T-helper 2 cell treated with Interferon-gamma antibody and Interleukin-4, amounts not matched to agents 5 μg/mL and 100 μg/mL, for 36 hours (primary cell): ENCODE measurements around the gene IGSF22.

Source experiments
- DNase-seq: peaks from one replicate; pipeline ENCODE4 v3.0.0; 2021; ENCODE audit warnings: low spot score
- H3K27ac Mint-ChIP-seq: one replicate; pipeline ENCODE4 v1.8.0; 2021; ENCODE audit warnings: mild to moderate bottlenecking, mixed read lengths
- H3K27me3 Mint-ChIP-seq: one replicate; pipeline ENCODE4 v1.8.0; 2021; ENCODE audit warnings: low read depth, mixed read lengths
- H3K36me3 Mint-ChIP-seq: one replicate; pipeline ENCODE4 v1.8.0; 2021; ENCODE audit warnings: low read depth, mixed read lengths
- H3K4me1 Mint-ChIP-seq: one replicate; pipeline ENCODE4 v1.8.0; 2021; ENCODE audit warnings: low read depth, mixed read lengths
- H3K4me3 Mint-ChIP-seq: one replicate; pipeline ENCODE4 v1.8.0; 2022; ENCODE audit warnings: mild to moderate bottlenecking, moderate library complexity, mixed read lengths
- H3K9me3 Mint-ChIP-seq: one replicate; pipeline ENCODE4 v1.8.0; 2021; ENCODE audit warnings: mixed read lengths

IGSF22 gene

DNA sequence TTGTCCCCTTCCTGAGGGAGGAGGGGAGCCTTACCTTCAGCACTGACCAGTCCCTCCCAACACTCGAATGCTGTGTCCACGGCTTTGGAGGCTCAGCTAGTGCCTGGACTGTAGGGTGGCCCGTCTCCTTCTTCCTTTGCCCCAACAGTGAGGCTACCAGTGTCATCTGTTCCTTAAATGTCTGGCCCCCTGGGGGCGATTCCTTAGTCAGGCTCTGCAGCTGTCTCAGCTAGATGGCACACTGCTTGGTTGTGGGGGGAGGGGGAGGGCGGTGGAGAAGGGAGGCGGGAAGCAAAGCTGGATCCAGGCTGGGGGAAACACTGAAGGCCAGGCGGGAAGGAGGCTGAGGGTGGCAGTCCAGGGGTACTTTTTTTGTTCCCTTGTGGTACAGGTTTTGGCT is at the start of gene IGSF22:
Gene IGSF22 (minus strand): TSS at position 149 of the 400 bp plus-strand sequence. CDS start 1,952 bp downstream, outside the sequence.
- no peak within 1 kb of the TSS for H3K27ac Mint-ChIP-seq
- DNase-seq: no peak
- no peaks in the 10 kb centered on the region for H3K9me3 Mint-ChIP-seq
- no peak within 1 kb of the TSS for H3K4me3 Mint-ChIP-seq
- peaks cover 10% of the 10 kb centered on the region for H3K27me3 Mint-ChIP-seq
- no peaks in the 10 kb centered on the region for H3K36me3 Mint-ChIP-seq
- H3K4me1 Mint-ChIP-seq: peaks cover 6% of the 10 kb centered on the region

DNA sequence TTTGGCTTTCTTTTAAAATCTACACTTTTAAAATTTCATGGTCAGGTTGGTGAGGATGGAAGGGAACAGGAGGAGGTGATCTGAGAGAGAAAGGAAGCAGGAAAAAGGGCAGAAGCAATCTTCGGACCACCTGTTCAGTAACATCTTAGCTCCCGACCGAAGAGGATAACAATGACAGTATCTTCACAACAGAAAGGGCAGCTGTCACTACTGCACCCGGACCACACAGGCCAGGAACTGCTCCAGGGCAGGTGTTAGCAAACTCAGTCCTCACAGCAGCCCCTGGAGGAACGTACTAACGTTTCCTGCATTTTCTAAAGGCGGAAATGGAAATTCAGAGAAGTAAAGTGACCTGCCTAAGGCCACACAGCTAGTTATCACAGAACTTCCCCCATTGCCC is 48.8 kb upstream of the IGSF22 start:
- Mint-ChIP-seq H3K4me1 (peaks cover 22% of the 10 kb centered on the region), H3K27me3 (no peaks in the 10 kb centered on the region), H3K27ac (no peak overlapping the region), H3K36me3 (peaks cover 8% of the 10 kb centered on the region), H3K9me3 (peaks cover 11% of the 10 kb centered on the region), H3K4me3 (no peak overlapping the region)
- DNase-seq: no peak

DNA sequence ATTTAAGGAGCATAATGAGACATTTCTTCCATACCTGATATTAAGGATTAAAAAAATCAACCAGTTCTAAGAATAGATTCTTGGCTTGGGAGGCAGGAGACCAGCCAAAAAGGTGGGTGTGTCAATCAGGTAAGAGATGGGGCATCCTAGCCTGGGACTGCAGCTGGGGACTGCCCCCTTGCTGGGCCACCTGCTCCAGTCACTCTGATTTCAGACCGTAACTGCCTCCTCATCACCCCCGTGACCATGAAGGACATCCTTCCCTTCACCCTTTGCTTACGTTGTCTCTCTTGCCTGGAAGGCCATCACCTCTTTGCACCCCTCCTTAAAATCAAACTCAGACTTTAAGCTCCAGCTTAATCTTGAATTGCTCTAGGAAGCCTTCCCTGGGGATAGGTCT is 47.7 kb upstream of the IGSF22 start:
- Mint-ChIP-seq H3K4me3 (no peak overlapping the region), H3K9me3 (peaks cover 8% of the 10 kb centered on the region), H3K27me3 (no peaks in the 10 kb centered on the region), H3K36me3 (peaks cover 5% of the 10 kb centered on the region), H3K4me1 (peaks cover 25% of the 10 kb centered on the region), H3K27ac (no peak overlapping the region)
- no peak for DNase-seq

DNA sequence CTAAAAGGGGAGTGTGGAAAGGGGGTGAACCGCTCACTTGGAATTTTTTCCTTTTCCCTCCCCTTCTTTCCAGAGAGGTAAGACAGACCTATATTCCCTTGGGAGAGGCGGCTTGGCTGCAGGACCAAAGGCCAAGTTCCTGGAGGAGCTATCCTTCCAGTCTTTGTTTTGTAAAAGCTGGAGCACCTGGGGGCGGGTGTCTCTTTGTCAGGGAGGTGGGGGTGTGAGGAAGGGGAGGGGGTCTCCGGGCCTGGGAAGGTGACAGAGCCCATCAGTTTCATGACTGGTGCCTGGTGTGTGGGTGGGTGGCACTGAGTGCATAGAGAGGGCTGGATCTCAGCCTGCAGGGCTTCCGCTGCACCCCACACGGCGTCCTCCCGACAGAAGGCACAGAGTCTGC is 47.1 kb upstream of the IGSF22 start:
- no peak overlapping the region for H3K27ac Mint-ChIP-seq
- no peak for DNase-seq
- peaks cover 2% of the 10 kb centered on the region for H3K36me3 Mint-ChIP-seq
- H3K4me1 Mint-ChIP-seq: peaks cover 23% of the 10 kb centered on the region
- peaks cover 3% of the 10 kb centered on the region for H3K9me3 Mint-ChIP-seq
- no peaks in the 10 kb centered on the region for H3K27me3 Mint-ChIP-seq
- no peak overlapping the region for H3K4me3 Mint-ChIP-seq

DNA sequence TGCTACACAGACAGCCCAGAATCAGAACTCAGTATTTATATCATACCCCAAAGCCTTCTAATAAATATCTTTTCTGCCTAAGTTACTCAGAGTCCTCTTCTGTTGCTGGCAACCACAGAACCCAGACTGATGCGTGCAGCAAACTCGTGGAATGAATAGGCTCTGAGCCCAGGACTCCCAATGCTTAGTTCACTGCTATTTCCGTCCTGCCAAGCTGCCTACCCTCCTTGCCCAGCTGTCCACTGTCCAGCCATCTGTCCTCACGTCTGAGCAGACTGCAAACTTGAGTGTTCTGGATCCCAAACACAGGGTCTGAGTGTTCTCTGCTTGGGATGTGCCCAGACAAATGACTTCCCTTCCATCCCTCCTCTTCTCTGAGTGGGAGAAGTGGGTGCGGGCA is 46.2 kb upstream of the IGSF22 start:
- Mint-ChIP-seq H3K27me3 (no peaks in the 10 kb centered on the region), H3K36me3 (no peaks in the 10 kb centered on the region), H3K27ac (no peak overlapping the region), H3K4me1 (peaks cover 20% of the 10 kb centered on the region), H3K4me3 (no peak overlapping the region), H3K9me3 (no peaks in the 10 kb centered on the region)
- no peak for DNase-seq

DNA sequence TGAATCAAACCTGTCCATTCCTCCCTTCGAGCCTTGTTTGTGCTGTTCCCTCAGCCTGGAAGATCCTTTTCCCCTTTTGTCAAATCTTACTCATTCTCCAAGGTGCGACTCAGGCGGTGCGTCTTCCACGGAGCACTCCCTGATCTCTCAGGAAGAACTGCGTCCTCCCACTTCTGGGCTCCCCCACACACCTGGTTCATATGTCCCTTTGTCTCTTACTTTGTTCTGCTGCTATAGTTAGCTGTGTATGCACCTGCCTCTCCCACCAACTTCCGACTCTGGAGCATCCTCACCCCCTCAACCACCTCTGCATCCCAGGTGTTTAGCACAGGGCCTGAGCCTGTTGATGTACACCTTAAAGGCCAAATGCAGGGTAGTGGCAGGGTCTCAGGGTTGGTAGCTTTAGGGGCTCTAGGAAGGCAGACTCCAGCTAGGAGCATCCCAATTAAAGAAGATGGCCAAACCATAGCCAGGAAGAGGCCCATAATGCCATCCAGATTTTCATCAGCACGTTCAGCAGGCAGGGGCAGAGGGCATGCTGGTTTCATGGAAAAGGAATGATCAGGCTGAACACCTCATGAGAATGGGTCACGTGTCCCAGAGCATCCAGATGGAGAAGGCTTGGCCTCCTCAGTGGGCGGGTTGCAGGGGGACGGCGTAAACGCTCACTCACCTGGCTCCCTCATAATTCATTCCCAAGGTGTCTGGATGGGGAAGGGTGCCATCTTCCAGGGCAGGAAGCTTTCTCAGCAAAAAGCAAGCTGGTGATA is 45.5 kb upstream of the IGSF22 start:
- H3K27ac Mint-ChIP-seq: no peak overlapping the region
- H3K9me3 Mint-ChIP-seq: no peaks in the 10 kb centered on the region
- H3K36me3 Mint-ChIP-seq: no peaks in the 10 kb centered on the region
- no peak for DNase-seq
- H3K4me1 Mint-ChIP-seq: peaks cover 20% of the 10 kb centered on the region
- no peak overlapping the region for H3K4me3 Mint-ChIP-seq
- no peaks in the 10 kb centered on the region for H3K27me3 Mint-ChIP-seq

DNA sequence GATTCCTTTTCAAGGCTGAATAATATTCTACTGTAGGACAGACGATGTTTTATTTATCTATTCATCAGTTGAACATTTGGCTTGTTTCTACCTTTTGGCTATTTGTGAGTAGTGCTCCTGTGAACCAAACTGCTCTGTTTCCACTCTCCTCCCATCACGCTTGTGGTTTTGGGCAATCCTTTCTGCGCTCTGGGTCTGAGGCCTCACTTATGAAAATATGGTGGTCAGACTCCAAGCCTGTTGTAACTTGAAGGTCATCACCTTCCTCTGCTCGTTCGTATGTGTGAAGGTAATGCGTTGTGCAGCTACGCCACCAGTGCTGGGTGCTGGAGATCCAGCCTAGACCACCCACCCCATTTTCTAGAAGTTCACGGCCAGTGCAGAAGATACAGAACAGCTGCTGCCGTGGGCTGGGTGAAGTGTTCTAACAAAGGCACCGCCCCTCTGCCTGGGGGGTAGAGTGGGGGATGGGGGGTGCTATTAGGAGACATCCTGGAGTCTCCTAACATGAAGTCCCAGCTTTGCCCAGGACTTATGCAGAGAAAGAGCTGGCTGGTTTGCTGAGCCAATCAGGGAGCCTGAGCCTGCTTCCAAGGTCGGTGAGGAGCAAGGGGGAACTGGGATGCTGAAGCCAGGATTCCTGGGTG is 44.6 kb upstream of the IGSF22 start:
- no peak overlapping the region for H3K4me3 Mint-ChIP-seq
- no peak for DNase-seq

DNA sequence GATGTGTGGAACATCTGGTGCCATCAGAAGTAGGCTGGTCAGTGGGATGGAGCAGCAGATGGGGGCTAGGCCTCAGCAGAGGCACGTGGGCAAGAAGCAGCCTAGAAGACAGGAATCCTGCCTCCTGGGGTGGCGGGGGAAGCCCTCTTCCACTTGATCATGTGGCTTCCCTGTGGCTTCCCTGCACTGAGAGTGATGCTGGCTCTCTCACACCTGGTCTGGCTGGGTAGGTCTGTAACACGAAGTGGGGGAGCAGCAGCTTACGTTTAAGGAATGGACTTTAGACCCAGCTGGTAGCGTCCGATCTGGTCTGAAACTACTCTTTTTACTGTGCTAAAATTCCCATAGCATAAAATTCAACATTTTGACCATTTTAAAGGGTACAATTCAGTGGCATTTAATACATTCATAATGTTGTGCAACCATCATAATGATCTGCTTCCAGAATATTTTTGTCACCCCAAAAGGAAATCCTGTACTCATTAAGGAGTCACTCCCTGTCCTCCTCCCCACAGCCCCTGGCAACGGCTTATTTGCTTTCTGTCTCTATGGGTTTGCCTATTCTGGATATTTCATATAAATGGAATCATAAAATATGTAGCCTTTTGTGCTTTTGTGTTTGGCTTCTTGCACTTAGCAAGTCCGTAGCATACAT is 43.9 kb upstream of the IGSF22 start:
- no peak overlapping the region for H3K27ac Mint-ChIP-seq
- no peaks in the 10 kb centered on the region for H3K9me3 Mint-ChIP-seq
- H3K27me3 Mint-ChIP-seq: no peaks in the 10 kb centered on the region
- H3K4me3 Mint-ChIP-seq: no peak overlapping the region
- H3K4me1 Mint-ChIP-seq: peaks cover 18% of the 10 kb centered on the region
- H3K36me3 Mint-ChIP-seq: no peaks in the 10 kb centered on the region
- DNase-seq: no peak

More for the DNA sequence above, 44.6 kb upstream of the IGSF22 start:
- no peak overlapping the region for H3K27ac Mint-ChIP-seq
- H3K4me1 Mint-ChIP-seq: peaks cover 18% of the 10 kb centered on the region
- no peaks in the 10 kb centered on the region for H3K27me3 Mint-ChIP-seq
- no peaks in the 10 kb centered on the region for H3K36me3 Mint-ChIP-seq
- no peaks in the 10 kb centered on the region for H3K9me3 Mint-ChIP-seq

DNA sequence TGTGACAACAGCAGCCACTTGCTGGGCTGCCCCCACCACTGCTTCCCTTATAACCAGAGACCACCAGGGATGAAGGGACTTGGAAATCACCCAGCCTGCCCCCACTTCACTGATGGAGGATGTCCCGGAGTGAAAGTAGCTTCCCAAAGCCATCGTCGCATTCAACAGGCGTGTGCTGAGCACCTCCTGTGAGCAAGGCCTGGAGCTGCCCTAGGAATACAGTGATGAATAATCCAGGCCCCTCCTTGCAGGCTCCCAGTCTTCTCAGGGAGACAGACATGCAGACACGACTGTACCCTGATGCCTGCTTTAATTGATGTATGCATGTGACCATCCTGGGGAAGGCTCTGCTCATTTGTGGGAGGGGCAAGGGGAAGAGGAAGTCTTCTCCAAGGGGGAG is 43.0 kb upstream of the IGSF22 start:
- DNase-seq: no peak
- no peak overlapping the region for H3K27ac Mint-ChIP-seq
- H3K9me3 Mint-ChIP-seq: no peaks in the 10 kb centered on the region
- no peak overlapping the region for H3K4me3 Mint-ChIP-seq
- peaks cover 23% of the 10 kb centered on the region for H3K4me1 Mint-ChIP-seq
- H3K36me3 Mint-ChIP-seq: no peaks in the 10 kb centered on the region
- no peaks in the 10 kb centered on the region for H3K27me3 Mint-ChIP-seq

DNA sequence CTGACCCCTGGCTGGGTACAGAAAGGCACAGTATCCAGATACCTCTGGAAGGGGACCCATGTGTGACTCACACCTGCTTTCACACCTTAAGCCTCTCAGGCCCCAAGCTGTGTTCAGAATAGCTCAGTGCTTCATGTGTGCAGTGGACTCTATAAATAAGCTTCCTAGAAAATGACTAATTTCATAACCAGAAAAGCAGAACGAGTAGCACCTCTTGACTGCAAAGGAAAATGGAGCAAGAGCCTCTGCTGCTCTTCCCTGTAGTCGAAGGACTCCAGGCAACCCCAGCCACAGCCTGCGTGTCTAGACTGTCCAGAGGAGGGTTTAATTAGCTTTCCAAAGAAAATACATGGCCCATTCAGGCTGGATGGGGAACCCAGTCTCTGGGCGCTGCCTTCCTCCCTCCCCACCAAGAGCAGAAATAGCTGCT is 42.5 kb upstream of the IGSF22 start:
- DNase-seq: peak; percentile 7
- H3K27me3 Mint-ChIP-seq: no peaks in the 10 kb centered on the region
- peak overlapping the region; percentile 35 for H3K27ac Mint-ChIP-seq
- H3K4me1 Mint-ChIP-seq: peaks cover 25% of the 10 kb centered on the region
- no peak overlapping the region for H3K4me3 Mint-ChIP-seq
- no peaks in the 10 kb centered on the region for H3K9me3 Mint-ChIP-seq
- H3K36me3 Mint-ChIP-seq: no peaks in the 10 kb centered on the region

DNA sequence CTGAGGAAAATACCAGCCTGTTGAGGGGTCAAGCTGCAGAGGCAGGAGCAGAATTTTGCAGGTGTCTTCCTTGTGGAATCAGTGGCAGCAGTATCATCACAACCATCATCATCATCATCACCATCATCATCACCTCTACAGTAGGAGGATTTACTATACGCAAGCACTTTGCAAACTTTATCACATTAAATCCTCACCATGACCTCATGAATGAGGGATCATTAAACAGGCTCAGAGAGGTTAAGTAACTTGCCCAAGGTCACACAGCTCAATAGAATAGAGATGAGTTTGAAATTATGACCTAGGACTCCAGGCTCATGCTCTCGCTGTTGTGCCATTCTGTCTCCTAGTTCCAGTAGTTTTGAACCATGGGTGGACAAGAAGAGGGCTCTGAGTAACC is 40.0 kb upstream of the IGSF22 start:
- Mint-ChIP-seq H3K27me3 (no peaks in the 10 kb centered on the region), H3K27ac (no peak overlapping the region), H3K4me1 (peaks cover 25% of the 10 kb centered on the region), H3K4me3 (no peak overlapping the region), H3K36me3 (no peaks in the 10 kb centered on the region), H3K9me3 (no peaks in the 10 kb centered on the region)
- DNase-seq: no peak

DNA sequence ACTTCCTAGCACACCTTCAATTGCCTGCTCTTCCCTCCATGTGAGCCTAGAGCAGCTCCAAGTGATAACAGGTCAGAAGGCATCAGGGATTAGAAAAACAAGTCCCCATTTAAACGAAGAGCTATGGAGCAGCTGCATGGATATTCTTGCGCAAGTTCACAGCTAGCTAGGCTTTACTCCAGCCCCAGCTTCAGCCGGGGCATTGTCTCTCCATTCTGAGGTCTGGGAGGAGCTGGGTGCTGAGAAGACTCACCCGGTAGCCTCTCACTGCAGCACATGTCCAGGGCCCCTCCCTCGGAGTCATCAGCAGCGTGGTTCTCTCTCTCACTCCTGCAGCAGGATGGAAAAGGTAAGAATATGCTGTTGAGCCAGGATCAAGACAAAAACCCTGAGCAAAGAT is 39.6 kb upstream of the IGSF22 start:
- DNase-seq: no peak
- no peaks in the 10 kb centered on the region for H3K36me3 Mint-ChIP-seq
- H3K4me1 Mint-ChIP-seq: peaks cover 25% of the 10 kb centered on the region
- H3K4me3 Mint-ChIP-seq: no peak overlapping the region
- no peaks in the 10 kb centered on the region for H3K27me3 Mint-ChIP-seq
- no peaks in the 10 kb centered on the region for H3K9me3 Mint-ChIP-seq
- H3K27ac Mint-ChIP-seq: no peak overlapping the region

DNA sequence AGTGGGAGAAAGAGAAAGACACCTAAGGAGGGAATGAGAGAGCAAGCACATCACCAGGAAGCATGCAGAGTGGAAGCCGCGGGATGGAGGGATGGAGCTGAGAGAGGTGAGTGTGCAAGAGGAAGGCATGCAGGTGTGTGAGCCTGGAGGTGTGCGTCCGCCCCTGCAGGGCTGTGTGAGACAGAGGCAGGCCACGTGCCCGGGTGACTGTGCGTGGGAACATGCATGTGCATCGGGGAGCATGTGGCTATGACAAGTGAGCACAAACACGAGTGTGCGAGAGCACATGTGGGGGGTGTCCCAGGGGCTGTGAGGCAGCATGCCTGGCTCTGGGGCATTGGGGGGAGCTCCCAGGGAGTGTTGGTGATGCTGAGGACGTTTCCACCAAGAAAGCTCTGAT is 35.8 kb upstream of the IGSF22 start:
- Mint-ChIP-seq H3K4me3 (no peak overlapping the region), H3K27ac (no peak overlapping the region), H3K4me1 (peaks cover 7% of the 10 kb centered on the region), H3K36me3 (no peaks in the 10 kb centered on the region), H3K9me3 (no peaks in the 10 kb centered on the region), H3K27me3 (peaks cover 8% of the 10 kb centered on the region)
- no peak for DNase-seq

DNA sequence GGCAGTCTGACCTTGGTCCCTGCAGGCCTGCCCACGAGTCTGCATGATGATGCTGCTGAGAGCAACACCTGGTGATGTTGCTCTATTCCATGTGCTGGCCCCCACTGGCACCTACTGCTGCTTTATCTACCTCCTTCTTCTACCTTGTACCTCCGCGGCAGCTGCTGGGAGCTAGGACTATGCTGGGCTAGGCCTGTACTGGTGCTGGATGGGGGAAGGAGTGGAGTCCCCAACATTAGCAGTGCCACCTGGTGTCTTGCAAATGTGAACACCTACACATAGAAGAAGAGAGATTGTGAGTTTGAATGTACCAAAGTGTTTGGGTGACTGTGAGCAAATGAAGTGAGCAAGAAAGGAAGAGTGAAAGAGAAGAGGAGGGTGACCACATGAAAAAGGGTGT is 35.2 kb upstream of the IGSF22 start:
- Mint-ChIP-seq H3K9me3 (no peaks in the 10 kb centered on the region), H3K27ac (no peak overlapping the region), H3K36me3 (no peaks in the 10 kb centered on the region), H3K4me1 (peaks cover 7% of the 10 kb centered on the region), H3K27me3 (peaks cover 8% of the 10 kb centered on the region), H3K4me3 (no peak overlapping the region)
- no peak for DNase-seq
